MCF 10A (cell line): ENCODE measurements around the gene C19orf12. TPM values are rescaled to one million over a fixed set of nuclear protein-coding genes. Genes with fewer than 3 reads are reported as not detected.

Source experiments
- BruUV-seq: library from RNA; stranded (reverse); fragments of 400-500 nt; replicated peaks from 2 replicates; lab custom pipeline; 2021; lab: Mats Ljungman, UMichigan
- CTCF ChIA-PET: fragments of 300-600 bp; sonication (Branson Sonifier 250); formaldehyde crosslinking; extraction: SDS; loops from one replicate; lab custom pipeline; 2021; ENCODE audit warnings: antibody characterized with exemption, inconsistent platforms; lab: Yijun Ruan, JAX
- POLR2A ChIA-PET: fragments of 300-600, 350-650 bp; sonication (Branson Sonifier 250); formaldehyde crosslinking; extraction: SDS; loops from one replicate; lab custom pipeline; 2020; ENCODE audit warnings: antibody characterized with exemption, inconsistent platforms; lab: Yijun Ruan, JAX
- DNase-seq: peaks from one replicate; pipeline ENCODE4 v3.0.0-alpha.2; 2018; ENCODE audit not compliant: unreplicated experiment
- H3K27ac Mint-ChIP-seq: one replicate; pipeline ENCODE4 v1.8.0; 2022; ENCODE audit warnings: mild to moderate bottlenecking, low read depth, mixed read lengths; ENCODE audit not compliant: unreplicated experiment
- H3K27me3 Mint-ChIP-seq: one replicate; pipeline ENCODE4 v1.8.0; 2022; ENCODE audit warnings: mixed read lengths; ENCODE audit not compliant: insufficient read depth, unreplicated experiment
- H3K36me3 Mint-ChIP-seq: one replicate; pipeline ENCODE4 v1.8.0; 2022; ENCODE audit warnings: mild to moderate bottlenecking, moderate library complexity, mixed read lengths; ENCODE audit not compliant: insufficient read depth, unreplicated experiment
- H3K4me1 Mint-ChIP-seq: one replicate; pipeline ENCODE4 v1.8.0; 2022; ENCODE audit warnings: mixed read lengths; ENCODE audit not compliant: insufficient read depth, unreplicated experiment
- H3K4me3 Mint-ChIP-seq: one replicate; pipeline ENCODE4 v1.8.0; 2022; ENCODE audit warnings: mild to moderate bottlenecking, moderate library complexity, mixed read lengths; ENCODE audit not compliant: unreplicated experiment
- H3K9me3 Mint-ChIP-seq: one replicate; pipeline ENCODE4 v1.8.0; 2022; ENCODE audit warnings: mixed read lengths; ENCODE audit not compliant: unreplicated experiment
- CTCF ChIP-seq: fragments of 200-600 bp; IDR thresholded peaks from one replicate; pipeline ENCODE4 v1.8.0; 2022; ENCODE audit warnings: antibody characterized with exemption, mild to moderate bottlenecking; ENCODE audit not compliant: unreplicated experiment
- intact Hi-C: fragments of 100-400 bp; cut with micrococcal nuclease; formaldehyde crosslinking; loops from 2 replicates; pipeline ENCODE4 v1.14.1; 2022
- total RNA-seq: library from RNA; stranded (reverse); gene quantifications from 2 replicates; pipeline ENCODE4 v1.2.3, GENCODE V29; 2022

Gene C19orf12
- total RNA-seq, 1 experiment from 2014 or later, result 21.6 TPM

- intact Hi-C loops, result no loop called here
- Mint-ChIP-seq H3K4me1 (no peaks in the 10 kb centered on the region), H3K27ac (no peak overlapping the region), H3K27me3 (no peaks in the 10 kb centered on the region), H3K9me3 (no peaks in the 10 kb centered on the region), H3K4me3 (no peak overlapping the region), H3K36me3 (no peaks in the 10 kb centered on the region)
- no TSS peak for BruUV-seq
- POLR2A ChIA-PET, result no interaction called here
- TF ChIP-seq CTCF, result no peak
- DNase-seq, result no peak
- CTCF ChIA-PET, result interaction anchor here (0.6 to 4.9 kb wide), 2 partner anchors 8 to 78 kb away, joined by 4 to 39 read pairs; no protein-coding TSS in a partner anchor
Observed at GRCh38 chr19:29724102-29724641, 9.1 kb upstream of the C19orf12 start.

DNA sequence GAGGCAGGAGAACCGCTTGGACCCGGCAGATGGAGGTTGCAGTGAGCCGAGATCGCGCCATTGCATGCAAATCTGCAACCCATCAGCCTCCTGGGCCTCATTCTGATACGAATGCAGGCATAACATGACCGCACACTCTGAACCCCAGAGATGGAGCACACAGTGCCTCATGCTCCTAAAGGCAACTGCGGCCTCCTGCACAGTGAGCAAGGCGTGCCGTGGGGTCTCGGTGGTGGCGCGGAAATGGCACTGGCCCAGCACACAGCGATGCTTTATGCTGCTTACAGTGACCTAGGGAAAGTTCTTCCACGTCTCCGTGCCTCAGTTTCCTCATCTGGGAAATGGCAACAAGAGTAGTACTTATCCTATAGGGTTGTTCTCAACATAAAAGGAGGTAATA, 2.0 kb upstream of the C19orf12 start:
- no peaks in the 10 kb centered on the region for H3K36me3 Mint-ChIP-seq
- no peak for DNase-seq
- BruUV-seq, result no TSS peak
- intact Hi-C loops, result loop anchor here (2.0 to 10.0 kb wide), 2 partner anchors 52 to 502 kb away; partner anchors contain the start of genes PLEKHF1 and UQCRFS1
- H3K27ac Mint-ChIP-seq, result peak overlapping the region; percentile 97
- H3K9me3 Mint-ChIP-seq, result no peaks in the 10 kb centered on the region
- peaks cover 16% of the 10 kb centered on the region for H3K4me1 Mint-ChIP-seq
- TF ChIP-seq CTCF, result no peak
- H3K4me3 Mint-ChIP-seq, result no peak overlapping the region
- H3K27me3 Mint-ChIP-seq, result no peaks in the 10 kb centered on the region
- ChIA-PET POLR2A (interaction anchor here (0.8 to 4.9 kb wide), 5 partner anchors 10 to 108 kb away, joined by 3 to 126 read pairs (median 3); partner anchors contain the start of gene POP4), CTCF (interaction anchor here (0.5 to 12.1 kb wide), 46 partner anchors 10 to 935 kb away, joined by 3 to 398 read pairs (median 5); partner anchors contain the start of genes PLEKHF1, POP4 and URI1)

DNA sequence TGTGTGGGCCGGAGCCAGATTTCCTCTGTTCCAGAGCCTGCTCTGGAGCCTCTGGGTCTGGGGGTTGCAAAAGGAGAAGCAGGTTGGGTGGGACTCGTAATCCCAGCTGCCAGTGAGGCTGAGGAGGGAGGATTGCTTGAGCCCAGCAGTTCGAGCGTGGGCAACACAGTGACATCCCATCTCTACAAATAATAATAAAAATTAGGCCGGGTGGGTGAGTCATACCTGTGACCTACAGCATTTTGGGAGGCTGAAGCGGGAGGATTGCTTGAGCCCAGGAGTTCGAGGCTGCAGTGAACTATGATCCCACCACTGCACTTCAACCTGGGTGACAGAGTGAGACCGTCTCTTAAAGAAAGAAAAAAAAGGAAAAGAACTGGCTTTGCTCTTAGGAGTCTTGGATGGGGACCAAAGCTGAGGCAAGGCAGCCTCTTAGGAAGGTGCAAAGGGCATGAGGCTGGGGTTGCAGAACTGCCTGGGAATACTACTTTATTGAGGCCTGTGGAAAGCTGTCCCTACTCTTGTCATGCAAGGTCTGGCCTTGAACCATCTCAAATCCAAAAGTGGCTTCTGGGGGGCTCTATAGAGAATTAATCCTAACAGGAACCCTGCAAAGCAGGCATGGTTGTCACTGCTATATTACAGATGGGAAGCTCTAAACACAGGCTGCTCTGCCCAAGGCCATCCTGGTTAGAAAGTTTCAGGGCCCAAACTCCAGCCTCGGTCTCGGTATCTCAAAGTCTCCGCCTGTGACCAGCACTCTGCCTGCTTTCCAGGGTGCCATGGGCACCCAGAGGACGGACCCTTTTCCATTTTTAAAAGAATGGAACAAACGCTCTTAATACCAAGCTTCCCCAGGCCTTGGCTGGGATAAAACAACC, 880 bp upstream of the C19orf12 start:
- H3K36me3 Mint-ChIP-seq, result peaks cover under 1% of the 10 kb centered on the region
- no peaks in the 10 kb centered on the region for H3K9me3 Mint-ChIP-seq
- no peaks in the 10 kb centered on the region for H3K27me3 Mint-ChIP-seq

More for the DNA sequence above, 880 bp upstream of the C19orf12 start:
- peak; percentile 57 for DNase-seq
- peak overlapping the region; percentile 97 for H3K27ac Mint-ChIP-seq
- TSS peak; percentile 74 for BruUV-seq
- ChIA-PET POLR2A (interaction anchor here (0.5 to 4.9 kb wide), 10 partner anchors 9 to 1066 kb away, joined by 3 to 126 read pairs (median 3); partner anchors contain the start of gene POP4), CTCF (interaction anchor here (0.5 to 12.1 kb wide), 54 partner anchors 9 to 1508 kb away, joined by 3 to 398 read pairs (median 4); partner anchors contain the start of genes PLEKHF1, POP4 and URI1)
- intact Hi-C loops, result loop anchor here (1.0 to 10.0 kb wide), 3 partner anchors 22 to 501 kb away; partner anchors contain the start of genes PLEKHF1 and UQCRFS1
- TF ChIP-seq CTCF, result no peak
- H3K4me1 Mint-ChIP-seq, result peaks cover 16% of the 10 kb centered on the region
- H3K4me3 Mint-ChIP-seq, result peak overlapping the region; percentile 87
